Measurements from ENCODE around the gene ZBTB4.

ZBTB4 gene

DNA sequence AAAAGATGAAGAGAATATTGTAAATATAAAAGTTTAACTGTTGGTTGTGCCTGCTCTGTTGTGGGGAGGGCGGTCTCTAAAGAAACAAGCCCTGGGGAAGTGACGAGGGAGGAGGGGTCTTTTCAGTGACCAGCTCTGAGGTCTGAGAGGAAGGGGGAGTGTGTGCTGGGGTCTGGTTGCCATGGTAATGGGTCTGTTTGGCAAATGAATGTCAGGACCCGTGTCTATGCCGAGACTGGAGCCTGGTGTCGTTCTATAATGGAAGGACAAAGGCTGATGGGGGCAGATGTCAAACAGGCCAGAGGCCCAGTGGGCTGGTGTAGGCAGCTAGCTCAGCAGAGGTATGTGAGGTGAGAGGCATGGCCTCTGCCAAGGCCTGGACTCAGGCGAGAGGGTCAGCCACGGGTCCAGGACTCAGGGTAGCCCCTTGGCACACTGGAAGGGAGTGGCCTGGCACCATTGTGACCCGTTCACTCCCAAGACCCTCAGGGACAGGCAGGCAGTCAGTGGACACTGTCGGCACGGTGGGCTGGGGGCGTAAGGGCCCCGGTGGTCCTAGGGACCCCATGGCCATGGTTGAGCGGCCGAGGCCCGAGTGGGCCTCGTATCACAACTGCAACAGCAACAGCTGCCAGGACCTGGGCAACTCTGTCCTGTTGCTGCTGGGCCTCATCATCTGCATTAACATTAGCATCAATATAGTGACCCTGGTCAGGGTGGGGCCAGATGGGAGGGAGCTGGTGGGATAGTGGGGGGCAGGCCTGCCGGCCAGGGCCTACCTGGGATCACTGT, 59.4 kb downstream of the ZBTB4 start, which contains the start of gene SPEM1:
SPEM1 (plus strand) TSS at position 506 of the 792 bp plus-strand sequence; CDS start at position 567, 61 bp downstream.
- Histone ChIP-seq H4K20me1 (ENCODE audit: low read depth, low read length) (no peaks in the 10 kb centered on the region), H3K9ac (ENCODE audit: low read length) (no peak within 1 kb of the TSS), H3F3A (ENCODE audit: insufficient read depth) (no peaks in the 10 kb centered on the region), H3K79me2 (ENCODE audit: insufficient read depth, low read length) (no peaks in the 10 kb centered on the region), H3K4me3 (ENCODE audit: insufficient read depth, low read length, poor library complexity, severe bottlenecking) (no peak within 1 kb of the TSS), H3K9me2 (replicated peaks; ENCODE audit: insufficient read depth, low read length) (no peaks in the 10 kb centered on the region), H3K9me3 (ENCODE audit: insufficient read depth, low read length) (no peaks in the 10 kb centered on the region), H3K4me2 (ENCODE audit: low read depth, low read length, poor library complexity, severe bottlenecking) (no peak within 1 kb of the TSS), H2AFZ (ENCODE audit: low read depth, low read length, severe bottlenecking) (no peak within 1 kb of the TSS), H3K27ac (ENCODE audit: low read depth, low read length) (no peak within 1 kb of the TSS), H3K27me3 (ENCODE audit: low read length) (no peaks in the 10 kb centered on the region), H3K36me3 (ENCODE audit: low read length) (no peaks in the 10 kb centered on the region)
- TF ChIP-seq EZH2phosphoT487 (conservative IDR thresholded peaks at IDR 0.05; ENCODE audit: low read length): no peak
- TF ChIP-seq, protein P1, sequence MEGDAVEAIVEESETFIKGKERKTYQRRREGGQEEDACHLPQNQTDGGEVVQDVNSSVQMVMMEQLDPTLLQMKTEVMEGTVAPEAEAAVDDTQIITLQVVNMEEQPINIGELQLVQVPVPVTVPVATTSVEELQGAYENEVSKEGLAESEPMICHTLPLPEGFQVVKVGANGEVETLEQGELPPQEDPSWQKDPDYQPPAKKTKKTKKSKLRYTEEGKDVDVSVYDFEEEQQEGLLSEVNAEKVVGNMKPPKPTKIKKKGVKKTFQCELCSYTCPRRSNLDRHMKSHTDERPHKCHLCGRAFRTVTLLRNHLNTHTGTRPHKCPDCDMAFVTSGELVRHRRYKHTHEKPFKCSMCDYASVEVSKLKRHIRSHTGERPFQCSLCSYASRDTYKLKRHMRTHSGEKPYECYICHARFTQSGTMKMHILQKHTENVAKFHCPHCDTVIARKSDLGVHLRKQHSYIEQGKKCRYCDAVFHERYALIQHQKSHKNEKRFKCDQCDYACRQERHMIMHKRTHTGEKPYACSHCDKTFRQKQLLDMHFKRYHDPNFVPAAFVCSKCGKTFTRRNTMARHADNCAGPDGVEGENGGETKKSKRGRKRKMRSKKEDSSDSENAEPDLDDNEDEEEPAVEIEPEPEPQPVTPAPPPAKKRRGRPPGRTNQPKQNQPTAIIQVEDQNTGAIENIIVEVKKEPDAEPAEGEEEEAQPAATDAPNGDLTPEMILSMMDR (IDR thresholded peaks at IDR 0.05; ENCODE audit: insufficient read depth, low read length, poor library complexity, severe bottlenecking): no peak

GRCh38 chr17:7418472-7419152, 60.8 kb downstream of the ZBTB4 start:
- H3K9me3 ChIP-seq (ENCODE audit: insufficient read depth, low read length): no peaks in the 10 kb centered on the region
- no peaks in the 10 kb centered on the region for H3K27me3 ChIP-seq (ENCODE audit: low read length)
- H3K79me2 ChIP-seq (ENCODE audit: insufficient read depth, low read length): no peaks in the 10 kb centered on the region
- no peak overlapping the region for H3K4me3 ChIP-seq (ENCODE audit: insufficient read depth, low read length, poor library complexity, severe bottlenecking)
- H3K9ac ChIP-seq (ENCODE audit: low read length): no peak overlapping the region
- H2AFZ ChIP-seq (ENCODE audit: low read depth, low read length, severe bottlenecking): no peak overlapping the region
- H3K4me2 ChIP-seq (ENCODE audit: low read depth, low read length, poor library complexity, severe bottlenecking): no peak overlapping the region
- H3K36me3 ChIP-seq (ENCODE audit: low read length): no peaks in the 10 kb centered on the region
- TF ChIP-seq EZH2phosphoT487 (conservative IDR thresholded peaks at IDR 0.05; ENCODE audit: low read length): no peak
- TF ChIP-seq, protein P1 (IDR thresholded peaks at IDR 0.05; ENCODE audit: insufficient read depth, low read length, poor library complexity, severe bottlenecking): no peak
- no peaks in the 10 kb centered on the region for H3F3A ChIP-seq (ENCODE audit: insufficient read depth)
- H3K9me2 ChIP-seq (replicated peaks; ENCODE audit: insufficient read depth, low read length): no peaks in the 10 kb centered on the region
- H4K20me1 ChIP-seq (ENCODE audit: low read depth, low read length): no peaks in the 10 kb centered on the region
- no peak overlapping the region for H3K27ac ChIP-seq (ENCODE audit: low read depth, low read length)

- TF ChIP-seq, protein P1 (IDR thresholded peaks at IDR 0.05; ENCODE audit: insufficient read depth, low read length, poor library complexity, severe bottlenecking): no peak
- no peak for TF ChIP-seq EZH2phosphoT487 (conservative IDR thresholded peaks at IDR 0.05; ENCODE audit: low read length)
- no peaks in the 10 kb centered on the region for H3K27me3 ChIP-seq (ENCODE audit: low read length)
- H3K4me2 ChIP-seq (ENCODE audit: low read depth, low read length, poor library complexity, severe bottlenecking): no peak overlapping the region
- no peaks in the 10 kb centered on the region for H3F3A ChIP-seq (ENCODE audit: insufficient read depth)
- H3K79me2 ChIP-seq (ENCODE audit: insufficient read depth, low read length): no peaks in the 10 kb centered on the region
- no peak overlapping the region for H3K4me3 ChIP-seq (ENCODE audit: insufficient read depth, low read length, poor library complexity, severe bottlenecking)
- no peaks in the 10 kb centered on the region for H3K9me3 ChIP-seq (ENCODE audit: insufficient read depth, low read length)
- no peaks in the 10 kb centered on the region for H3K9me2 ChIP-seq (replicated peaks; ENCODE audit: insufficient read depth, low read length)
- H2AFZ ChIP-seq (ENCODE audit: low read depth, low read length, severe bottlenecking): no peak overlapping the region
- no peak overlapping the region for H3K9ac ChIP-seq (ENCODE audit: low read length)
- H3K27ac ChIP-seq (ENCODE audit: low read depth, low read length): no peak overlapping the region
- H3K36me3 ChIP-seq (ENCODE audit: low read length): no peaks in the 10 kb centered on the region
- no peaks in the 10 kb centered on the region for H4K20me1 ChIP-seq (ENCODE audit: low read depth, low read length)
Measured at GRCh38 chr17:7417056-7417655, 62.3 kb downstream of the ZBTB4 start.

Data from SU-DHL-6 (cell line).